ENCODE results near the gene TSEN54.

- TF ChIP-seq CTCF (IDR thresholded peaks at IDR 0.05 in 4 of 5, conservative IDR thresholded peaks at IDR 0.05 in 1 of 5) (no peak), POLR2A (IDR thresholded peaks at IDR 0.05) (no peak)
Measured at GRCh38 chr17:75488693-75489510, 27.4 kb upstream of the TSEN54 start.

Measured in gastrocnemius medialis (tissue), 4 donors.